SK-N-SH (cell line): Measurements from ENCODE around the gene C12orf75. TPM values are rescaled to one million over a fixed set of nuclear protein-coding genes. Genes with fewer than 3 reads are reported as not detected.
A peak's percentile ranks its signal among the peaks of the same experiment; 100 is the strongest.

Source experiments
- CTCF ChIA-PET: fragments of 300-600, 350-600 bp; formaldehyde crosslinking; extraction: SDS; loops from one replicate; lab custom pipeline; 2021; lab: Yijun Ruan, JAX
- POLR2A ChIA-PET: fragments of 350-600 bp; sonication (Branson Sonifier 250); formaldehyde crosslinking; extraction: SDS; loops from one replicate; lab custom pipeline; 2020; ENCODE audit warnings: antibody characterized with exemption, inconsistent platforms; lab: Yijun Ruan, JAX
- DNase-seq: peaks from one replicate; pipeline ENCODE4 v3.0.0; 2012
- H2AFZ ChIP-seq: fragments of 200-600 bp; sonication (generic); 2 replicates; pipeline ENCODE4 v1.8.1; 2016; ENCODE audit warnings: antibody characterized with exemption, mild to moderate bottlenecking, low read depth
- H3F3A ChIP-seq: fragments of 200-600 bp; sonication (generic); replicated peaks from 2 replicates; pipeline ENCODE3; 2016; ENCODE audit warnings: antibody characterized with exemption, mild to moderate bottlenecking; ENCODE audit not compliant: insufficient read depth
- H3K27ac ChIP-seq, 2 experiments: fragments of 200-500 bp in 1 of 2; fragments of 200-600 bp in 1 of 2; sonication (Bioruptor generic) in 1 of 2; sonication (generic), shearing (Covaris generic) in 1 of 2; 2 replicates each; pipeline versions ENCODE4 v1.5.1 to v1.6.1; 2014 to 2016; ENCODE audit warnings: low read depth in 2 of 2, inconsistent platforms in 1 of 2, low read length in 1 of 2, mild to moderate bottlenecking in 1 of 2, mixed read lengths in 1 of 2
- H3K27me3 ChIP-seq: fragments of 200-600 bp; sonication (generic), shearing (Covaris generic); 2 replicates; pipeline ENCODE4 v1.6.1; 2016; ENCODE audit warnings: mixed run types; ENCODE audit not compliant: insufficient read depth
- H3K36me3 ChIP-seq, 2 experiments: fragments of 200-500 bp in 1 of 2; fragments of 200-600 bp in 1 of 2; sonication (Bioruptor generic) in 1 of 2; sonication (generic) in 1 of 2; replicated peaks in 1 of 2; 2 replicates each; pipeline versions ENCODE3 to v1.5.1; 2014 to 2016; ENCODE audit warnings: low read length in 1 of 2, mild to moderate bottlenecking in 1 of 2; ENCODE audit not compliant: insufficient read depth in 2 of 2, control insufficient read depth in 1 of 2
- H3K4me1 ChIP-seq, 2 experiments: fragments of 200-500 bp in 1 of 2; fragments of 200-600 bp in 1 of 2; sonication (Bioruptor generic) in 1 of 2; sonication (generic), shearing (Covaris generic) in 1 of 2; 2 replicates each; pipeline versions ENCODE4 v1.5.1 to v1.6.1; 2014 to 2016; ENCODE audit warnings: low read depth in 1 of 2, low read length in 1 of 2, mixed run types in 1 of 2; ENCODE audit not compliant: insufficient read depth in 2 of 2, control insufficient read depth in 1 of 2
- H3K4me2 ChIP-seq: fragments of 200-600 bp; sonication (generic), shearing (Covaris generic); 2 replicates; pipeline ENCODE4 v1.6.1; 2017; ENCODE audit warnings: mixed run types
- H3K4me3 ChIP-seq, 2 experiments: fragments of 200-500 bp in 1 of 2; fragments of 200-600 bp in 1 of 2; sonication (Bioruptor generic) in 1 of 2; sonication (generic), shearing (Covaris generic) in 1 of 2; 2 replicates each; pipeline versions ENCODE4 v1.5.1 to v1.8.1; 2014 to 2016; ENCODE audit warnings: low read depth in 2 of 2, inconsistent platforms in 1 of 2, low read length in 1 of 2, mild to moderate bottlenecking in 1 of 2, mixed read lengths in 1 of 2, moderate library complexity in 1 of 2
- H3K79me2 ChIP-seq: fragments of 200-600 bp; sonication (generic); 2 replicates; pipeline ENCODE4 v1.8.1; 2017; ENCODE audit warnings: mild to moderate bottlenecking; ENCODE audit not compliant: insufficient read depth
- H3K9ac ChIP-seq: fragments of 200-600 bp; sonication (generic); 2 replicates; pipeline ENCODE4 v1.6.1; 2017; ENCODE audit warnings: mixed run types
- H3K9me2 ChIP-seq: fragments of 200-600 bp; sonication (generic); 2 replicates; pipeline ENCODE4 v1.6.1; 2017; ENCODE audit warnings: mixed run types
- H3K9me3 ChIP-seq: fragments of 200-600 bp; sonication (generic); 2 replicates; pipeline ENCODE4 v1.6.1; 2017; ENCODE audit warnings: mixed run types, mild to moderate bottlenecking, moderate library complexity
- H4K20me1 ChIP-seq: fragments of 200-600 bp; sonication (generic); 2 replicates; pipeline ENCODE4 v1.6.1; 2017; ENCODE audit warnings: mild to moderate bottlenecking, mixed run types; ENCODE audit not compliant: insufficient read depth
- CHD2 ChIP-seq: fragments of 150-350 bp; IDR thresholded peaks from 2 replicates; pipeline ENCODE4 v1.6.1; 2018; ENCODE audit warnings: low read length; ENCODE audit not compliant: partially characterized antibody
- ELF1 ChIP-seq: IDR thresholded peaks from 2 replicates; pipeline ENCODE4 v1.4.0; 2012
- GATA2 ChIP-seq: sonication (generic); formaldehyde crosslinking; IDR thresholded peaks from 2 replicates; pipeline ENCODE4 v1.5.0; 2020; ENCODE audit warnings: mild to moderate bottlenecking, missing genetic modification reagents
- JUND ChIP-seq: IDR thresholded peaks from 2 replicates; pipeline ENCODE4 v1.4.0; 2012
- MAX ChIP-seq: IDR thresholded peaks from 2 replicates; pipeline ENCODE4 v1.4.0; 2012; ENCODE audit warnings: low read depth
- MXI1 ChIP-seq: IDR thresholded peaks from 2 replicates; pipeline ENCODE4 v1.6.1; 2012; ENCODE audit warnings: mild to moderate bottlenecking, low read depth, low read length, improper control_type of control experiment
- NFIC ChIP-seq: IDR thresholded peaks from 2 replicates; pipeline ENCODE4 v1.4.0; 2012; ENCODE audit warnings: borderline replicate concordance
- NRF1 ChIP-seq: IDR thresholded peaks from 2 replicates; pipeline ENCODE4 v1.6.1; 2012; ENCODE audit warnings: low read depth, mild to moderate bottlenecking, low read length
- RAD21 ChIP-seq: IDR thresholded peaks from 2 replicates; pipeline ENCODE4 v1.6.1; 2012; ENCODE audit warnings: mild to moderate bottlenecking, low read length
- SMC3 ChIP-seq: IDR thresholded peaks from 2 replicates; pipeline ENCODE4 v1.6.1; 2012; ENCODE audit warnings: low read depth, low read length, improper control_type of control experiment
- TAF1 ChIP-seq: IDR thresholded peaks from 2 replicates; pipeline ENCODE4 v1.6.1; 2012; ENCODE audit warnings: low read depth, mild to moderate bottlenecking, low read length, moderate library complexity, borderline replicate concordance
- TEAD4 ChIP-seq: IDR thresholded peaks from 2 replicates; pipeline ENCODE4 v1.4.0; 2012; ENCODE audit warnings: mild to moderate bottlenecking, borderline replicate concordance; ENCODE audit not compliant: insufficient read depth
- USF1 ChIP-seq: IDR thresholded peaks from 2 replicates; pipeline ENCODE4 v1.4.0; 2012; ENCODE audit warnings: low read depth, borderline replicate concordance
- YY1 ChIP-seq: IDR thresholded peaks from 2 replicates; pipeline ENCODE4 v1.4.0; 2012; ENCODE audit warnings: low read depth, mild to moderate bottlenecking
- ZBTB33 ChIP-seq: IDR thresholded peaks from 2 replicates; pipeline ENCODE4 v1.4.0; 2012; ENCODE audit warnings: low read depth, borderline replicate concordance
- WGBS: methylation state at CpG from one replicate; pipeline ENCODE4 v1.1.6; 2017; ENCODE audit warnings: low lambda C conversion rate; 5-methylcytosine and 5-hydroxymethylcytosine counted together
- polyA plus RNA-seq, 3 experiments: library from polyadenylated mRNA; depleted of rRNA; stranded (reverse); fragments of >200 nt; gene quantifications; 2 replicates each; pipeline ENCODE4 v1.2.3, GENCODE V29; 2012
- TF ChIP-seq, protein P1 (sequence below): fragments of 150-350 bp; IDR thresholded peaks from 2 replicates; pipeline ENCODE4 v1.6.1; 2016; ENCODE audit warnings: mild to moderate bottlenecking, low read depth, low read length
- TF ChIP-seq, protein P2 (sequence below): IDR thresholded peaks from 2 replicates; pipeline ENCODE4; 2012

C12orf75 gene
- polyA plus RNA-seq, 1 of the 3 experiments (the other 2 are of a cell fraction) = 221 TPM

DNA sequence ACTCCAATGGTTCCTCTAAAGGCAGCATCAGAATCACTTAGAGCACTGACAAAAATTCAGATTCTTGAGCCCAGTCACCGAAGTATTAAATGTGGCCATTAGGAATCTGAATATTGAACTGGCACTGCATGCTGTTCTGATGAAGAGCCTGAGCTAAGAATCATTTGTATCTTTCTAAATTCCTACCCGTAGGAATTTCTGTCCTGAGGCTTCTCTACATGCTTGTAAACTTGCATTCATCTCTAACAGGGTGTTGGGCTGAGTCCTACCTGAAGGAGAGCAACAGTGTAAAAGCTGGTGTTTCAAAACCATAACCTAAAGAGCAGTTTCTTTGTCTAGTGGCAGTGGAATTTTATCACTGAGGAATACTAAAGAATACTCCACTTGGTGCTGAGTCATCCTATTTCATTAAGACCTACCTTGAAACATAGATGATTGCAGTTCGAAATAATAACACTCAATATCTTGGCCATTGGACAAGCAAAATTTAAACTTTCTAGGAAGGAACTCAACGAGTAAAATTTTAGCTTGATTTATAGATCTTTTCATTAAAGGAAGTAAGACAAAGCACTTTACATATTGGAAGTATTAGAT lies 35.5 kb upstream of the C12orf75 start:
- CTCF ChIA-PET = interaction anchor here (1.1 to 1.9 kb wide), 4 partner anchors 11 to 89 kb away, joined by 3 to 4 read pairs (median 4); no protein-coding TSS in a partner anchor
- no peak for DNase-seq
- 87% methylated on average over 4 of the region's 4 CpGs for WGBS

DNA sequence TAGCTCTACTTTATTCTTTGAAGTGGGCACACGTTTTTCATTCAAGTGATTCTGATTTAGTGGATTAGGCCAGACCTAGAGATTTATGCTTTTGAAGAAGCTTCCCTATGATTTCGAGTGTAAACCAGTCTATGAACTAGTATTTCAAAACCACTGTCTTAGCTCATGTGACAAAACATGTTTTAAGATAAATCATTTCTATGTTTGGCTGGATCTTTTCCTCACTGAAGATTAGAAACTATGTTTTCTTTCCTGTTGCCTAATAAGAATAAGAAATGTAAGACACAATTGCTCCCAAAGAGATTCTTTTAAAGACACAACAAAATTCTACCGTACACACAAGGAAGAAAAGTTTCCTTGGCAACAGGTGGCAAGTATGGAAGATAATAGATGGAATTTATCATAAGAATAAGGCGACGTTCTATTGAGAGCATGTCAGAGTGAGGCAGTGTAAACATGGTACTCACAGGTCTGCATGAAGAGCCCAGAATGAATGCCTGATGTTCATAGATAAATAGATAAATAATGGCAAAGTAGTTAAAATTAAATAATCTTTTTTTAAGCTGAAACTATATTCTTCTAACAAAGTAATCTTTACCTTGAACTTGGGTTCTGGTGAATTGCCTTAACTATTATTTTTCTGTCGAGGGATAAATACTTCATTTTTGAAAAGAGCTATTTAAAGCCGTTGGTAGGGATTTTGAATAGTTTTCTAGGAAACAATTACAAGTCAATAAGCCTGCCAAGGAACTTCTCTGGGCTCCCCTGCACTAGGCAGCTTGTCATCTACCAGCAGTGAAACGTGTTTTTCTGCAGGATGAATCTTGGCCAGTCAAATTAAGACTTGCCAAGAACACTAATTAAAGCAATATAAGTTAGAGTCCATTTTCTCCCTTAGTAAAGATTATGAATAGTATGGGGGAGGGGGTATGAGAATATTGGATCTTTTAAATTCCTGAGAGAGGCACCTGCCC lies 34.1 kb upstream of the C12orf75 start:
- ChIA-PET CTCF (interaction anchor here (1.1 to 2.0 kb wide), 4 partner anchors 13 to 87 kb away, joined by 3 to 6 read pairs (median 4); no protein-coding TSS in a partner anchor), POLR2A (no interaction called here)
- Histone ChIP-seq H3K4me3 (no peak overlapping the region), H3K9me3 (no peaks in the 10 kb centered on the region), H4K20me1 (no peaks in the 10 kb centered on the region), H3F3A (no peaks in the 10 kb centered on the region), H3K9ac (no peak overlapping the region), H3K4me1 (no peaks in the 10 kb centered on the region; a peak in 1 of 4 replicates), H3K27me3 (no peaks in the 10 kb centered on the region), H3K27ac (no peak overlapping the region), H3K79me2 (no peaks in the 10 kb centered on the region), H2AFZ (no peak overlapping the region), H3K9me2 (no peaks in the 10 kb centered on the region), H3K4me2 (no peak overlapping the region), H3K36me3 (no peaks in the 10 kb centered on the region)
- 62% methylated on average over 8 of the region's 8 CpGs for WGBS
- no peak for DNase-seq
- TF ChIP-seq RAD21 = no peak
- no peak for TF ChIP-seq MXI1
- no peak for TF ChIP-seq USF1
- no peak for TF ChIP-seq CHD2
- TF ChIP-seq TEAD4 = no peak
- no peak for TF ChIP-seq ZBTB33
- TF ChIP-seq ELF1 = no peak
- no peak for TF ChIP-seq JUND
- TF ChIP-seq SMC3 = no peak
- no peak for TF ChIP-seq NFIC
- TF ChIP-seq MAX = no peak
- TF ChIP-seq YY1 = no peak
- TF ChIP-seq, protein P1, sequence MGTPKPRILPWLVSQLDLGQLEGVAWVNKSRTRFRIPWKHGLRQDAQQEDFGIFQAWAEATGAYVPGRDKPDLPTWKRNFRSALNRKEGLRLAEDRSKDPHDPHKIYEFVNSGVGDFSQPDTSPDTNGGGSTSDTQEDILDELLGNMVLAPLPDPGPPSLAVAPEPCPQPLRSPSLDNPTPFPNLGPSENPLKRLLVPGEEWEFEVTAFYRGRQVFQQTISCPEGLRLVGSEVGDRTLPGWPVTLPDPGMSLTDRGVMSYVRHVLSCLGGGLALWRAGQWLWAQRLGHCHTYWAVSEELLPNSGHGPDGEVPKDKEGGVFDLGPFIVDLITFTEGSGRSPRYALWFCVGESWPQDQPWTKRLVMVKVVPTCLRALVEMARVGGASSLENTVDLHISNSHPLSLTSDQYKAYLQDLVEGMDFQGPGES = no peak

More for the DNA sequence above, 35.5 kb upstream of the C12orf75 start:
- no peak overlapping the region for H3K4me3 ChIP-seq
- H3K36me3 ChIP-seq = no peaks in the 10 kb centered on the region
- no peaks in the 10 kb centered on the region for H3F3A ChIP-seq
- H3K9me2 ChIP-seq = no peaks in the 10 kb centered on the region
- H3K4me2 ChIP-seq = no peak overlapping the region
- H4K20me1 ChIP-seq = no peaks in the 10 kb centered on the region
- POLR2A ChIA-PET = no interaction called here
- no peaks in the 10 kb centered on the region for H3K9me3 ChIP-seq
- no peak for TF ChIP-seq TAF1
- TF ChIP-seq NRF1 = no peak
- TF ChIP-seq, protein P2, sequence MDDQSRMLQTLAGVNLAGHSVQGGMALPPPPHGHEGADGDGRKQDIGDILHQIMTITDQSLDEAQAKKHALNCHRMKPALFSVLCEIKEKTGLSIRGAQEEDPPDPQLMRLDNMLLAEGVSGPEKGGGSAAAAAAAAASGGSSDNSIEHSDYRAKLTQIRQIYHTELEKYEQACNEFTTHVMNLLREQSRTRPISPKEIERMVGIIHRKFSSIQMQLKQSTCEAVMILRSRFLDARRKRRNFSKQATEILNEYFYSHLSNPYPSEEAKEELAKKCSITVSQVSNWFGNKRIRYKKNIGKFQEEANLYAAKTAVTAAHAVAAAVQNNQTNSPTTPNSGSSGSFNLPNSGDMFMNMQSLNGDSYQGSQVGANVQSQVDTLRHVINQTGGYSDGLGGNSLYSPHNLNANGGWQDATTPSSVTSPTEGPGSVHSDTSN = no peak
- TF ChIP-seq NFIC = no peak
- no peak for TF ChIP-seq GATA2
- TF ChIP-seq, protein P1 = no peak
- no peak overlapping the region for H3K9ac ChIP-seq
- no peaks in the 10 kb centered on the region; a peak in 1 of 4 replicates for H3K4me1 ChIP-seq
- no peaks in the 10 kb centered on the region for H3K79me2 ChIP-seq
- no peak overlapping the region for H3K27ac ChIP-seq
- no peaks in the 10 kb centered on the region for H3K27me3 ChIP-seq
- H2AFZ ChIP-seq = peak overlapping the region; percentile 27; the same call in 1 of the 2 replicates
